Measurements from ENCODE around the gene POMT1.

Gene POMT1

GRCh38 chr9:131496844-131497405 is 5.8 kb upstream of the POMT1 start:
- no peak for DNase-seq

- no peak for DNase-seq
These were observed 3.4 kb upstream of the POMT1 start for GRCh38 chr9:131499254-131499767.

- peak; percentile 6 for DNase-seq
These were observed 2.3 kb upstream of the POMT1 start for GRCh38 chr9:131500377-131500776.

GRCh38 chr9:131500939-131501541 is 1.7 kb upstream of the POMT1 start:
- DNase-seq, result peak; percentile 70

- peak; percentile 56 for DNase-seq
These were observed 1.1 kb downstream of the POMT1 start for GRCh38 chr9:131503626-131504465.

- no peak for DNase-seq
These were observed 2.3 kb downstream of the POMT1 start for GRCh38 chr9:131505012-131505411.

GRCh38 chr9:131511416-131511815 is 8.7 kb downstream of the POMT1 start:
- peak; percentile 27 for DNase-seq

- no peak for DNase-seq
These were observed 9.2 kb downstream of the POMT1 start for GRCh38 chr9:131511880-131512279.

- no peak for DNase-seq
These were observed 10.5 kb downstream of the POMT1 start for GRCh38 chr9:131513177-131513576.

- peak; percentile 55 for DNase-seq
These were observed 12.9 kb downstream of the POMT1 start for GRCh38 chr9:131515559-131516031.

GRCh38 chr9:131516100-131516499 is 13.4 kb downstream of the POMT1 start:
- peak; percentile 30 for DNase-seq

GRCh38 chr9:131516930-131517329 is 14.2 kb downstream of the POMT1 start:
- no peak for DNase-seq

- DNase-seq, result no peak
These were observed 15.1 kb downstream of the POMT1 start for GRCh38 chr9:131517761-131518190.

- no peak for DNase-seq
These were observed 15.8 kb downstream of the POMT1 start for GRCh38 chr9:131518553-131518952.

GRCh38 chr9:131520503-131520902 is 17.8 kb downstream of the POMT1 start:
- DNase-seq, result no peak

- DNase-seq, result no peak
These were observed 18.5 kb downstream of the POMT1 start for GRCh38 chr9:131521203-131521602.

GRCh38 chr9:131521822-131522221 is 19.1 kb downstream of the POMT1 start:
- DNase-seq, result no peak

GRCh38 chr9:131522257-131523085 is 19.8 kb downstream of the POMT1 start:
- no peak for DNase-seq

- DNase-seq, result no peak
These were observed 20.3 kb downstream of the POMT1 start for GRCh38 chr9:131523086-131523388.

GRCh38 chr9:131523451-131524435 is 21.0 kb downstream of the POMT1 start:
- no peak for DNase-seq

- DNase-seq, result no peak
These were observed 22.1 kb downstream of the POMT1 start for GRCh38 chr9:131524665-131525315.

Measured in MV-4-11 (cell line).